Heart left ventricle (tissue), 13 donors: Measurements from ENCODE around the gene GSG1L.

Source experiments
- CTCF ChIP-seq, 12 donors: fragments of 200-600 bp; sonication (generic) in 4 of 12; IDR thresholded peaks; one replicate each; pipeline versions ENCODE4 v1.5.0 to v1.8.0; 2018 to 2022; ENCODE audit warnings: antibody characterized with exemption in 12 of 12, mild to moderate bottlenecking in 5 of 12
- POLR2A ChIP-seq, 2 donors: fragments of 450-650 bp; IDR thresholded peaks; one replicate each; pipeline ENCODE4 v1.6.1; 2017; ENCODE audit warnings: antibody characterized with exemption in 2 of 2, mild to moderate bottlenecking in 2 of 2, moderate library complexity in 2 of 2
- donor health status: ischemic (EF 13 %, LVEDD 7.1; RV severe dilation, severe dysfunction).
- donor health status: DM: no; HTN: yes; CAD: no.
- donor health status: DM: no; HTN: no; CAD: no.
- donor health status: ischemic (EF 25% LVEDD 6.9; RV normal size, moderate dysfunction).
- donor health status: ischemic (EF 25% LVEDD 5.7; RV mildly dilated, moderate dysfunction).
- donor health status: ischemic (EF 35%, LVEDD 5.7; RV mildly dilated, moderate dysfunction).
- donor health status: nonischemic (EF 11% LVEDD 7.7; RV severe dilation, severe dysfunction).
- donor health status: DM: yes; HTN: yes; CAD: no.
- donor health status: PGD.
- donor health status: ischemic (EF 29% LVEDD 5.4; RV normal size, mild dysfunction).
- donor health status: nonischemic (EF 23%, LVEDD 6.1; RV moderate dilation, normal function).

GRCh38 chr16:28110074-28110473 is 46.6 kb upstream of the GSG1L start:
- TF ChIP-seq POLR2A (IDR thresholded peaks at IDR 0.05) = no peak
- no peak for TF ChIP-seq CTCF (IDR thresholded peaks at IDR 0.05)
